PC-9 (cell line): ENCODE results near the gene LCMT2. TPM values are rescaled to one million over a fixed set of nuclear protein-coding genes. Genes with fewer than 3 reads are reported as not detected.
"Not testable (repeated sequence)": the region's sequence is repeated elsewhere in the genome, so short reads cannot be mapped to it uniquely, and the experiment has no call there.

ENCODE experiments used
- BruUV-seq: library from RNA; stranded (reverse); fragments of 400-500 nt; replicated peaks from 2 replicates; lab custom pipeline; 2021; lab: Mats Ljungman, UMichigan
- CTCF ChIA-PET: fragments of 300-600 bp; sonication (Branson Sonifier 250); formaldehyde crosslinking; loops from one replicate; lab custom pipeline; 2022; ENCODE audit warnings: antibody characterized with exemption; lab: Charles Lee
- POLR2A ChIA-PET: fragments of 300-600 bp; sonication (Branson Sonifier 250); formaldehyde crosslinking; loops from one replicate; lab custom pipeline; 2022; ENCODE audit warnings: antibody characterized with exemption; ENCODE audit not compliant: unreplicated experiment; lab: Charles Lee
- DNase-seq, 2 experiments: peaks; one replicate each; pipeline versions ENCODE4 v3.0.0 to v3.0.0-alpha.2; 2015 to 2022; ENCODE audit warnings: mixed read lengths in 1 of 2
- H2AFZ ChIP-seq: fragments of 200-600 bp; sonication (generic); 2 replicates; pipeline ENCODE4 v1.8.1; 2017; ENCODE audit warnings: antibody characterized with exemption
- H3F3A ChIP-seq: fragments of 200-600 bp; sonication (generic); 2 replicates; pipeline ENCODE4 v1.8.1; 2017; ENCODE audit warnings: antibody characterized with exemption, mild to moderate bottlenecking, low read depth; ENCODE audit not compliant: insufficient read depth
- H3K27ac ChIP-seq: fragments of 200-600 bp; sonication (generic); 2 replicates; pipeline ENCODE4 v1.6.1; 2016; ENCODE audit warnings: mixed run types
- H3K27me3 ChIP-seq: fragments of 200-600 bp; sonication (generic); 2 replicates; pipeline ENCODE4 v1.6.1; 2016; ENCODE audit warnings: low read depth, mixed run types; ENCODE audit not compliant: insufficient read depth
- H3K36me3 ChIP-seq: fragments of 200-600 bp; sonication (generic); 2 replicates; pipeline ENCODE4 v1.6.1; 2016; ENCODE audit warnings: low read depth, mixed run types
- H3K4me1 ChIP-seq: fragments of 200-600 bp; sonication (generic); replicated peaks from 2 replicates; pipeline ENCODE4 v1.6.1; 2016; ENCODE audit warnings: mixed run types; ENCODE audit not compliant: insufficient read depth
- H3K4me2 ChIP-seq: fragments of 200-600 bp; sonication (generic); 2 replicates; pipeline ENCODE4 v1.6.1; 2017; ENCODE audit warnings: mixed run types
- H3K4me3 ChIP-seq: fragments of 200-600 bp; sonication (generic); 2 replicates; pipeline ENCODE4 v1.6.1; 2016; ENCODE audit warnings: mixed run types
- H3K79me2 ChIP-seq: fragments of 200-600 bp; sonication (generic); 2 replicates; pipeline ENCODE4 v1.6.1; 2017; ENCODE audit warnings: low read depth, mixed run types
- H3K9me2 ChIP-seq: fragments of 200-600 bp; sonication (generic); 2 replicates; pipeline ENCODE4 v1.8.1; 2017; ENCODE audit warnings: mild to moderate bottlenecking; ENCODE audit not compliant: insufficient read depth
- H3K9me3 ChIP-seq: fragments of 200-600 bp; sonication (generic); 2 replicates; pipeline ENCODE4 v1.8.1; 2016; ENCODE audit warnings: low read depth; ENCODE audit not compliant: insufficient read depth
- H4K20me1 ChIP-seq: fragments of 200-600 bp; sonication (generic); 2 replicates; pipeline ENCODE4 v1.8.1; 2017; ENCODE audit not compliant: insufficient read depth
- CTCF ChIP-seq: fragments of 200-600 bp; sonication (generic); conservative IDR thresholded peaks from 2 replicates; pipeline ENCODE4 v1.6.1; 2017; ENCODE audit warnings: mixed run types, antibody characterized with exemption, mild to moderate bottlenecking, moderate library complexity
- EZH2 ChIP-seq: fragments of 200-600 bp; sonication (generic); IDR thresholded peaks from 2 replicates; pipeline ENCODE4 v1.8.0; 2017; ENCODE audit warnings: antibody characterized with exemption, low read depth
- intact Hi-C: fragments of 100-400 bp; cut with micrococcal nuclease; formaldehyde crosslinking; loops from one replicate; pipeline ENCODE4 v1.10.0; 2022; ENCODE audit not compliant: unreplicated experiment
- total RNA-seq: library from RNA; stranded (reverse); gene quantifications from 2 replicates; pipeline ENCODE4 v1.2.3, GENCODE V29; 2021

Gene LCMT2
- total RNA-seq, 1 experiment from 2014 or later, result 4.7 TPM

- Histone ChIP-seq H3K27ac (no peak overlapping the region), H3K79me2 (no peaks in the 10 kb centered on the region), H3K4me1 (no peaks in the 10 kb centered on the region), H4K20me1 (no peaks in the 10 kb centered on the region), H3K4me2 (no peak overlapping the region), H2AFZ (no peak overlapping the region), H3K4me3 (no peak overlapping the region), H3K9me3 (no peaks in the 10 kb centered on the region), H3K9me2 (no peaks in the 10 kb centered on the region), H3K36me3 (no peaks in the 10 kb centered on the region), H3K27me3 (no peaks in the 10 kb centered on the region), H3F3A (no peaks in the 10 kb centered on the region)
- intact Hi-C loops, result no loop called here
- no peak for TF ChIP-seq EZH2
- no peak for TF ChIP-seq CTCF
- no peak for DNase-seq
- ChIA-PET CTCF (no interaction called here), POLR2A (no interaction called here)
- no TSS peak for BruUV-seq
Observed at GRCh38 chr15:43294091-43294706, 36.2 kb downstream of the LCMT2 start.

DNA sequence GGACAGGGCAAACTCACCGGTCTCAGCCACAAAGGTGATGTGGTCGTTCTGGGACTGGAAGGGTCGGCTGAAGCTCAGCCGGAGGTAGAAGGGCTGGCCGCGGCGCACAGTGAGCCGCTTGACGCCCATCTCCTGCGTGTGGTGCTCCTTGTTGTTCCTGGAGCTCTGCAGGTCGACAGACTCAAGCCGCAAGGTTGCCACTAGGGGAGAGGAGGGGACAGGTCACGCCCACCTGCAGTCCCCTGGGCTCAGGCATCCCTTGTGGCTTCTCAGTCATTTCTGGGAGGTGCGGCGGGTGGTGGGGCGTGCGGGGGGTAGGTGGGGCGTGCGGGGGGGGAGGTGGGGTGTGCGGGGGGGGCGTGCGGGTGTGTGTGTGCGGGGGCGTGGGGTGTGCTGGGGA, 36.9 kb downstream of the LCMT2 start:
- ChIA-PET POLR2A (no interaction called here), CTCF (no interaction called here)
- TF ChIP-seq EZH2, result no peak
- TF ChIP-seq CTCF, result no peak
- no peaks in the 10 kb centered on the region for H3K9me3 ChIP-seq
- no peaks in the 10 kb centered on the region for H4K20me1 ChIP-seq
- no peak overlapping the region for H2AFZ ChIP-seq
- intact Hi-C loops, result no loop called here
- H3K4me1 ChIP-seq, result no peaks in the 10 kb centered on the region
- H3K4me2 ChIP-seq, result no peak overlapping the region
- no peaks in the 10 kb centered on the region for H3K27me3 ChIP-seq
- H3K79me2 ChIP-seq, result no peaks in the 10 kb centered on the region
- BruUV-seq, result no TSS peak
- H3K4me3 ChIP-seq, result no peak overlapping the region
- no peaks in the 10 kb centered on the region for H3F3A ChIP-seq
- H3K36me3 ChIP-seq, result no peaks in the 10 kb centered on the region
- no peak overlapping the region for H3K27ac ChIP-seq
- no peak for DNase-seq
- H3K9me2 ChIP-seq, result no peaks in the 10 kb centered on the region

GRCh38 chr15:43292375-43293078, 37.8 kb downstream of the LCMT2 start:
- BruUV-seq, result no TSS peak

DNA sequence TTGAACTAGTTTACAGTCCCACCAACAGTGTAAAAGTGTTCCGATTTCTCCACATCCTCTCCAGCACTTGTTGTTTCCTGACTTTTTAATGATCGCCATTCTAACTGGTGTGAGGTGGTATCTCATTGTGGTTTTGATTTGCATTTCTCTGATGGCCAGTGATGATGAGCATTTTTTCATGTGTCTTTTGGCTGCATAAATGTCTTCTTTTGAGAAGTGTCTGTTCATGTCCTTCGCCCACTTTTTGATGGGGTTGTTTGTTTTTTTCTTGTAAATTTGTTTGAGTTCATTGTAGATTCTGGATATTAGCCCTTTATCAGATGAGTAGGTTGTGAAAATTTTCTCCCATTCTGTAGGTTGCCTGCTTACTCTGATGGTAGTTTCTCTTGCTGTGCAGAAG, 40.7 kb downstream of the LCMT2 start:
- H4K20me1 ChIP-seq, H3K9me2 ChIP-seq, POLR2A ChIA-PET, CTCF ChIA-PET, H3F3A ChIP-seq, H2AFZ ChIP-seq, H3K4me1 ChIP-seq, H3K27me3 ChIP-seq, H3K79me2 ChIP-seq, H3K4me2 ChIP-seq, DNase-seq, H3K4me3 ChIP-seq, H3K9me3 ChIP-seq, H3K27ac ChIP-seq, BruUV-seq, H3K36me3 ChIP-seq: not testable (repeated sequence)
- intact Hi-C loops, result loop anchor here (5.0 kb wide), 1 partner anchor 582 kb away; no protein-coding TSS in a partner anchor

More at GRCh38 chr15:43292375-43293078, 37.8 kb downstream of the LCMT2 start:
- ChIA-PET POLR2A (interaction anchor here (0.9 kb wide), 1 partner anchor 67 kb away, joined by 7 read pairs; no protein-coding TSS in a partner anchor), CTCF (no interaction called here)
- Histone ChIP-seq H3K27ac (no peak overlapping the region), H3K27me3 (no peaks in the 10 kb centered on the region), H4K20me1 (no peaks in the 10 kb centered on the region), H3K4me1 (no peaks in the 10 kb centered on the region), H3F3A (no peaks in the 10 kb centered on the region), H3K4me2 (no peak overlapping the region), H3K36me3 (no peaks in the 10 kb centered on the region), H3K79me2 (no peaks in the 10 kb centered on the region), H3K9me3 (no peaks in the 10 kb centered on the region), H2AFZ (no peak overlapping the region), H3K4me3 (no peak overlapping the region), H3K9me2 (no peaks in the 10 kb centered on the region)
- intact Hi-C loops, result no loop called here
- no peak for TF ChIP-seq CTCF
- TF ChIP-seq EZH2, result no peak
- no peak for DNase-seq
